HG03575 (cell line): ENCODE results near the gene CTSW.

Experiments
- ATAC-seq: cut with Tn5 transposase; IDR thresholded peaks from one replicate; pipeline ENCODE4 v1.9.1; 2021; ENCODE audit not compliant: unreplicated experiment, insufficient number of reproducible peaks, low FRiP score; ENCODE audit errors: extremely low read depth

CTSW gene

DNA sequence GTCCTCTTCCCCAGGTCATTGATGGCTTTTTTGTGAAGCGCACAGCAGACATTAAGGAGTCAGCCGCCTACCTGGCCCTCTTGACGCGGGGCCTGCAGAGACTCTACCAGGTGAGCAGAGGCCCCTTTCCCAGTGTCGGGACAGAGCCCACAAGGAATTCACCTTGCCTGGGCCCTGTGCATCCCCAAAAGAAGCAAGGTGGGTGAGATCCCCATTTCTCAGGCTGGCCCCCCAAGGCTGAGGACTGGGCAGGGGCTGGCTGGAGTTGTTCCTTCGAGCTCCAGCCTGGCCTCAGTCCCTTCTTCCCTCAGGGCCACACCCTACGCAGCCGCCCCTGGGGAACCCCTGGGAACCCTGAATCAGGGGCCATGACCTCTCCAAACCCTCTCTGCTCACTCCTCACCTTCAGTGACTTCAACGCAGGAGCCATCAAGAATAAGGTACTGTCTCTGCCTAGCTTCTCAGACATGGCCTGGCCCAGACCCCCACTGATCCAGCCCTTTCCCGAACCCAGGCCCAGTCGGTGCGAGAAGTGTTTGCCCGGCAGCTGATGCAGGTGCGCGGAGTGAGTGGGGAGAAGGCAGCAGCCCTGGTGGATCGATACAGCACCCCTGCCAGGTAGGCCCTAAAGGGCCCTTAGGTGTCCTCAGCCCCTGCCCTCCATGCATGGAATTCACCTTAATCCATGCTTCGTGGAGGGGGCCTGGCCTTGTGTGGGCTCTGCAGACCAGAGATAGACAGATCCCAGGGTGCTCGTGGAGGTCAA is 14.7 kb upstream of the CTSW start:
- no peak for ATAC-seq

DNA sequence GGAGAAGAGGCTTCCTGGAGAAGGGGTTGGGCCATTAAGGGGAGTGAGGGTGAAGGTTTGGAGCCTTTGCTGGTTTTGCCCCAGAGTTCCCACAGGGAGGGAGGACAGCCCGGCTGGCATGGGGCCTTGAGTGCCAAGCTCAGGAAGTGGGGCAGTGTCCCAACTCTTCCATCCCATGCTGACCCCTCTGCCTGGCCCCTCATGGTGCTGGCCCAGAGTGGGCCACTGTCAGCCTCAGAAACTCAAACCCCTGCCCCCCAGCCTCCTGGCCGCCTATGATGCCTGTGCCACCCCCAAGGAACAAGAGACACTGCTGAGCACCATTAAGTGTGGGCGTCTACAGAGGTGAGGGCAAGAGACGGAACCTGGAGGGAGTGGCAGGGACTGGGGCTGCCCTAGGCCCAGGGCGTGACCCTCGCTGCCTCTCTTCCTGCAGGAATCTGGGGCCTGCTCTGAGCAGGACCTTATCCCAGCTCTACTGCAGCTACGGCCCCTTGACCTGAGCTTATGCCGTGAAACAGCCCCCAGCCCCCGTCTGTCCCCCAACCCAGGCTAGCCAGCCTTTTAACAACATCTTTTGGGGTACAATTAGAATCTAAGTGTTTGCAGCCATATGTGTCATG is 14.0 kb upstream of the CTSW start:
- no peak for ATAC-seq

DNA sequence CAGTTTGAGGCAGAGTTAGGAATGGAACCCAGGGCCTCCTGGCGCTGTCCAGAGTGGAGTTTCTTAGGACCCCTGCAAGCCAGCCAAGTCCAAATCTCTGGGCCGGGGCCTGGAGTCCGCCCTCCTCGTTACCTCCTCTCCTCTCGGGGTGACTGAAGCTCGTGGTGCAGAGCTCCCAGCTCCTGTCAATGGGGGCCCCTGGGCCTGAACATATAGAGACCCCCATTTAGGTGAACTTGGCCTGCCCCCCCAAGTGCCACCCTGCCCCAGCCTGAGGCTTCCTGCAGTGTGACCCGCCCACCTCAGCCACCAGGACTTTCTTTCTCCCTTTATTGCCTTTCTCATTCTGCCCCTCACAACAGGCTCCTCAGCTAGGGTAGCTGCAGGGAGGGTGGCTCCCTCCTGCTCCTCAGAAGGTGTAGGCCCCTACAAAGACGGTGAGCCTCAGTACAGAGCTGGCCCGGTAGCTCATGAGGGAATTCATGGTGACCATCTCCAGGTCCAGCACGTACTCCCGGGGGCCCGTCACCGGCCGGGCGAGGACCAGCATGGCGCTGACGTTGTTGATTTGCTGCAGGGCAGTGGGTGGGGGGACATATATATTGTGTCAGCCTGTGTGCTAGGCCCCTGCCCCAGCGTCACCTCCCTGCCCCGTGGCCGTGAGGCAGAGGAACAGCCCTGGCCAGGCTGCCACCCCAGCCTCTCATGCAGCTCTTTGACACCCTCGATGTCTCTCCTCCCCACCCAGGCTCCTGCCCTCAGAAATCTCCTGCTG is 12.9 kb upstream of the CTSW start:
- no peak for ATAC-seq

DNA sequence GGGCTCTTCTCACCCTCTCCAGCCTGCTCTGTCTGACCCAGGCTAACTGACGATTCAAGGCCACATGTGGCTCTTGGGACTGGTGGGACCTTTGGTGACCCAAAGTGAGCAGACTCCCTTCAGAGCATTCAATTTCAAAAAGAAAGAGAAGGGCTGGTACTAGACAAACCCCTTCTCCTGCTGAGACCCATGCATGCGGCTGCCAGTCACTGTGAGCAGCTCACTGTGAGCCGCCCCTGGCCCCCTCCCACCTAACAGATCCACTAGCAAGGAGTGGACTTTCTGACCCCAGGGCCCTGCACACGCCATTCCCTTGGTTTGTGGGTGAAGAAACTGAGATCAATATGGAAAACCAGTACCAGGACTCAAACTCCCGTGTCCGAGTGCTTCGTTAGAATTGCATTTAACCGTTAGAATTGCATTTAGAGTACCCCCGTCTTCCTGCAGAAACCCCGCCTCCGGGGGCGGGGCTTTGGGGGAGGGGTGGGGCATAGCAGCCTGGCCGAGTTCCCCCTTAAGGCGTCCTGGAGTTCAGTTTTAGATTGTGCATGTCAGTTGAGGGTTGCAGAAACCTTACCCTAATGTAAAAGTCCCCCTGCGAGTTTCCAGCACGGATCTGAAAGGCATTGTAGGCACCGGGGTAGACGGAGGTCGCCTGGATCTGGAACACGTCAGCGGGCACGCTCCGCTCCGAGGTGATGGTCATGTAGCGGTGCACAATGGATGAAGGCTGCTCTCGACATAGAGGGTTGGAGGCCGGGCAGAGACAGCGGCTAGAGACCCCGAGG is 12.2 kb upstream of the CTSW start:
- no peak for ATAC-seq

DNA sequence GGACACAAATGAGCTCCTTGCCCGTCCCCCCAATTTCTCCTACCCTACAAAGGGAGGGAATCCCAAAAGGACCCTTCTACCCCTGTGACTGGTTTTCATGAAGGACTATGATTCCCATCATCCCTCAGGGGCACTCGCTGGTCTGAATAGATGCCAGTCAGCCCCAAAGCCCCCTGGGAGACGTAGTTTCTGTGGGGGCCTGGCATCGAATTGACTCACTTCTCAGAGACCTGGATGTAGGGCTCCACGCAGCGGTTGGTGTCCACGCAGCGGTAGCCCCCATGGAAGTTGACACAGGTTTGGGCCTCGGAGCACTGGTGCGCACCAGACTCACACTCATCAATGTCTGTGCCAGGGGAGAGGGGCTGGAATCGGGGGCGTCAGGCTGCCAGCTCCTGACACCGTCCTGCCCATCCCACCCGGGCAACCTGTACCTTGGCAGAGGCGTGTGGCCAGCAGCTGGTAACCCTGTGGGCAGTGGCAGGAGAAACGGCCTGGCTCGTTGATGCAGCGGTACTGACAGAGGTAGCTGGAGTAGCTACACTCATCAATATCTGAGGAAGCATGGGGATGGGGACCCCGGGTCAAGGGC is 11.5 kb upstream of the CTSW start:
- no peak for ATAC-seq

DNA sequence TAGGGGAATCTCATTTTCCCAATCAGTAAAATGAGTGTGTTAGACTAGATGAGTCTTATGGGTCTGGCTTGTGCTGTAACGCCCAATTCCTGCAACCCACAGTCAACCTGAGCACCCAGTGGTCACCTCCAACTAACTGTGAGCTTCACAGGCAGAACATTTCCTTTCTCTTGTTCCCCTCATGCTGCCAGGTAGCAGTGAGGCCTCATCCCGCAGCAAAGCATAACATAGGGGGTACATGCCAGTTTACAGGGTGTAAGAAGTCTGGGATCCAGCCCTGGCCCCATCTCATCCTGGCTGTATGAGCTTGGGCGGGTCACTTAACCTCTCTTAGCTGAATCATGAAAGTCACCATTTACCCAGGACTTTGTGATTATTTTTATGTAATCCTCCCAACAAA is 10.7 kb upstream of the CTSW start:
- ATAC-seq: no peak

DNA sequence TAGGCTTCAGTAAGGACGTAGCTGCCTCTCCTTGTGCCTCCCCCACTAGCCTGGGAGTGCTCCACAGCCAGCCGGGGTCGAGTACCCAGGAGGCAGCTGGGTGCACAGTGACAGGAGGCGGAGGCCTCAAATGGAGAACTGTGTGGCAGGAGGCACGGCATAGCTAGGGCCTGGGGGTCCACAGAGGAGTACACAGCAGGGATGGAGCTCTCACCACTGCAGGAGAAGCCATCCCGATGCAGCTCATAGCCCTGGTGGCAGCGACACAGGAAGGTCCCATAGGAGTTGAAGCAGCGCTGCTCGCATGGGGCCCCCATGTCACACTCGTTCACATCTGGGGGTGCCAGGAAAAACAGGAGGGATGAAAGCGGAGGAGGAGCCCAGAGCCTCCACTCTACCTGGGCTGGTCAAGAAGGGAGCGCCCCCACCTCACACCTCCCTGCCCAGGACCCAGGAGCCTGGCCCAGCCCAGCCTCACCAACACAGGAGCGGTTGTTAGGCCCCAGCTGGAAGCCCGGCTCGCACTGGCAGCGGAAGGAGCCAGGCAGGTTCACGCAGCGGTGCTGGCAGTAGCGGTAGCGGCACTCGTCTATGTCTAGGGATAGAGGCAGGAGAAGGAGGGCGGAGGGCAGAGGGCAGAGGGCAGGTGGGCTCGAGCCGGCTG is 9.9 kb upstream of the CTSW start:
- no peak for ATAC-seq

DNA sequence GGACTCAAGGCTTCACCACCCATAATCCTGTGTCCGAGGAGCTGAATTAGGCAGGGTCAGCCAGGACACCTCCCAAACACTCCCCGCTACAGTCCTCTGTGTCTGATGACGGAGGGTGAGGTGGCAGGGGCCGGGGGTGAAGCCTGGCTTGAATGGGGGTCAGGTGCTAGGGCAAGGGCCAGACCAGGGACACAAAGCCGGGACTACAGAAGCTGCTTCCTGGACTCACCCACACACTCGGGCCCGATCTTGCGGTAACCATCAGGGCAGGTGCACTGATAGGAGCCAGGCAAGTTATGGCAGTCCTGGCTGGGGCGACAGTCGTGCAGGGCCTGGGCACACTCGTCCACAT is 9.4 kb upstream of the CTSW start:
- ATAC-seq: no peak

DNA sequence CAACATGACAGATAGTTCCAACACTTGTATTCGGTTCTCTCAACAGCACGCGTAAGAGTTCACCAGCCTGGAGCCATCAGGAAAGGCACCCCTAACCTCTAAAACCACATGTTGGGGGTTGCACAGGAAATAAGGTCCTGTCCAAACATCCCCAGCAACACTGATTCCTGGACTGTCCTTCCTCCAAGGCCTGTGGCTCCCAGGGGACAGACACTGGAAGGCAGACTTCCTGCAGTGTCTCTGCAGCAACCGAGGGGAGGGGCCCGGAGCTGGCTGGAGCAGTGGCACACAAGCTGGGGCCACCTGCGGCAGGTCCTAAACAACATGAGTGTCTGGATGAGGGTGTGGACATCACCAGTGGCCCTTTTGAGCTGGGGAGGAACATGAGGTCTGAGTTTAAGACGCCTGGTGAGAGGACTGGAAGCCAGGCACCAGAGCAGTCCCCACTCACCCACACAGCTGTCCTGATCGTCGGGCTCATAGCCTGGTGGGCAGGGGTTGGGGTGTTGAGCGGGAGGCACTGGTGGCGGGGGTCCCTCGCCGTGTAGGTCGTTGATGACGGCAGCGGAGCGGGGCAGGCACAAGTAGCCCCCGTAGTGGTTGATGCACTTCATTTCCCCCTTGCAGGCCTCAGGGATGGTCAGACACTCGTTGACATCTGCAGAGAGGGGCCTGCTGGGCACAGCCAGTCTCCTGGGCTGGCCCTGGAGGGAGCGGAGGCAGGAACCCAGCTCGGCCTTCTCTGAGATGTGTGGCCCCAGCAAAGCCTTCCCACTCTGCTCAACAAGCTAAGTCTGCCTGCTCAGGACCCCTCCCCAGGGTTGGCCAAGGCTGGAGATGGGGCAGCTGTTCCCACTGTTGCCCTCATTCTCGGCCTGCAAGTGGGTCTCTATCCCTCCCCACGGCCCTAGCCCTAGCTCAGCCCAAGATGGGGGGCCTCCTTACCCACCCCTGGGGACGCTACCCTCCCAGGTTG is 8.6 kb upstream of the CTSW start:
- no peak for ATAC-seq

DNA sequence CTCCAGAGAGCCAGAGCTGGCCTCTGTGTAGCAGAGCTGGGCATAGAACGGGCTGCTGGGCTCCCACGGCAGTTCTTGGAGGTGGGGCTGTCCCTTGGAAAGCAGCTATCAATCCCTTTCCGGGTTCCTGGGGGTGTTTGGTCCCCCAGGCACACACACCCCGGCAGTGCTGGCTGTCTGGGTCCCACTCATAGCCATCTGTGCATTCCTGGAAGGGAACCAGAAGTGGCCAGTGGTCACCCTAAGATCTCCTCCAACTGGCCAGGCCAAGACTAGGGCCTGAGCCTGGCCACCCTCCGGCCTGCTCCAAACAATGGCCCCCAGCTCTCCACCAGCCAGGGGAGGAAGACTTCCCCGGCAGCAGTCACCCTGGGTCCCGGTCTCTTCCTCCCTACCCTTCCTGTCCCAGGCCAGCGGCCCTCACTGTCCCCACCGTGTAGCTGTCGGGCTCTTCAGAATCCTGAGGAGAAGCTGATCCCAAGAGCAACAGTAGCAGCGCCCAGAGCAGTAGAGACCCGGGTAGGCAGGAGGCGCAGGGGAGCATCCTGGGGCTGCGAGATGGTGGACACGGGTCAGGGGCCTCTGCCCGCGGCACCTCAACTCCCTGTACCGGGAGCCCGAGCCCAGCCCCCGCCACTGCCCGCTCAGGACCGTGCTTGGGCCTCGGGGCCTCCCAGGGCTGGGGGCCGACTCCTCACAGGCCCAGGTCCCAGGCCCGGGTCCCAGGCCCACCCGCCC is 7.7 kb upstream of the CTSW start:
- ATAC-seq: no peak

DNA sequence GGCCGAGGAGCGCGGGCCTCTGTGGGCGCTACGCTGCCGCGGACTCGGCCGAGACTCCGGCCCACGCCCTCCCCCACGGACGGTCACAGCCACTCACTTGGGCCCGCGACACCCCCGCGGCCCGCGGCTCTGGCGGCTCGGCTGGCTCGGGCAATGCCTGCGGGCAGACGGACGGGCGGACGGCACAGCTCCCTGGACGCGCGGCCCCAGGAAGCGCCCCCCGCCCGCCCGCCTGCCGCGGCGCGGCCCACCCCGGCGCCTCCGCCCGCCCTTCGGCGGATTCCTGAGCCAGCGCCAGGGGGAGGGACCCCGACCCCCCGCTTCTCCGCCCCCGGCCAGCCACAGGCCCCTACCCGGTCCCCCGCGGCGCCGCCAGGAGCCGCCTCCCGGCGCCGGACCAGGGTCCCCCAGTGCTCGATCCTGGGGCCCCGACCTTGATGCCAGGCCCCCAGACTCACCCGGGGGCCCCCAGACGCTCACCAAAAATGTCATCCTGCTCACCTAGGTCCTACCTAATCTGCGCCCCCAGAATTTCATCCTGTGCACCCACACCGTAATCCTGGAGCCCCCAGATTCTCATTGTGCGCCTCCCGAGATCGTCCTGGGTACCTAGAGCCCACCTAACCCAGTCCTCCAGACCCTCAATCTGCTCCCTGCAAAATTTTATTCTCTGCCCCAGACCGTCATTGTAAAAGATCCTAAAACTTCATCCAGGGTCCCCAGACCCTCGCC is 6.9 kb upstream of the CTSW start, which contains the start of gene EFEMP2:
Gene EFEMP2, minus strand, starts transcription at position 215 of the 732 bp plus-strand sequence. CDS start 446 bp downstream, outside the sequence.
- ATAC-seq: no peak

DNA sequence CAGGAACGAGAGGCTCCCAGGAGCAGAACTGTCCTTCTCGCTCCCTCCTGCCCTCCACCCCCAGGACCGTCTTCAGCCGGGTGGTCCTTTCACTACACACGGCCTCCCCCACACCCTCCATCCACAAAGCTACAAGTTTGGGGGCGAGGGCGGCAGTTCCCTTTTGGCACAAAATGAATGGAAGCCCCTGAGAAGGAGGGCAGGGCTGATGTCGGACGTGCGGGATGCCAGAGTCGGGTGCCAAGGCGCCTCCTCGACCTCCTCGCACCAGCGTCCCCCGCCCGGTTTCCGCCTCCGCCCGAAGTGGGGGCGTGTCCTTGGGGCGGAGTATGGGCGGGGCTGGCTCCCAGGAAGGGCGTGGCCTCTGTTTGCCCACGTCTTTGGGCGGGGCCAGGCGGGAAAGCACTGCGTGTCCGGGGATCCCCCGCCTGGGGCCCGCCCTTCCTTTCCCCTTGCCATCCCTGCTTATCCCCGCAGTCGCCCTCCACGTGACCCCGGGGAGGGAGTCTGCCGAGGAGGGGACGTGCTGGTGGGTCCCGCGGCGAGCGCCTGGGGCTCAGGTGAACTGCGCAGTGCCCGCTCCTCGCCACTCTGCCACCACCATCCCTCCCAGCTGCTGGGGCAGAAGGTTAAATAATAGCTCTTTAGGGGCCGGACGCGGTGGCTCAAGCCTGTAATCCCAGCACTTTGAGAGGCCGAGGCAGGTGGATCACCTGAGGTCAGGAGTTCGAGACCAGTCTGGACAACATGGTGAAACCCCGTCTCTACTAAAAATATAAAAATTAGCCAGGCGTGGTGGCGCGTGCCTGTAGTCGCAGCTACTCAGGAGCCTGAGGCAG is 6.1 kb upstream of the CTSW start:
- ATAC-seq: no peak

DNA sequence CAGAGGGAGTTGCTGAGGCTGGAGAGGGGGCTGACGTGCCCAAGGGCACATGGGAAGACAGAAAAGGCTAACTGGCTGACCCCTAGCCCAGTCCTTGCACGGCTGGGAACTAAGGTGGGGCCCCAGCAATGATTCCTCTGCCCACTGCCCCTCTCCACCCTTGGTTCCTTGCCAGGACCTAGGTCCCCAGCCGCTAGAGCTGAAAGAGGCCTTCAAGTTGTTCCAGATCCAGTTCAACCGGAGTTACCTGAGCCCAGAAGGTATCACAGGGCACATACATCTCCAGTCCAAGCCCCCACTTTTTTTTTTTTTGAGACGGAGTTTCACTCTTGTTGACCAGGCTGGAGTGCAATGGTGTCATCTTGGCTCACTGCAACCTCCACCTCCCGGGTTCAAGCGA is 390 bp downstream of the CTSW start:
- ATAC-seq: no peak

DNA sequence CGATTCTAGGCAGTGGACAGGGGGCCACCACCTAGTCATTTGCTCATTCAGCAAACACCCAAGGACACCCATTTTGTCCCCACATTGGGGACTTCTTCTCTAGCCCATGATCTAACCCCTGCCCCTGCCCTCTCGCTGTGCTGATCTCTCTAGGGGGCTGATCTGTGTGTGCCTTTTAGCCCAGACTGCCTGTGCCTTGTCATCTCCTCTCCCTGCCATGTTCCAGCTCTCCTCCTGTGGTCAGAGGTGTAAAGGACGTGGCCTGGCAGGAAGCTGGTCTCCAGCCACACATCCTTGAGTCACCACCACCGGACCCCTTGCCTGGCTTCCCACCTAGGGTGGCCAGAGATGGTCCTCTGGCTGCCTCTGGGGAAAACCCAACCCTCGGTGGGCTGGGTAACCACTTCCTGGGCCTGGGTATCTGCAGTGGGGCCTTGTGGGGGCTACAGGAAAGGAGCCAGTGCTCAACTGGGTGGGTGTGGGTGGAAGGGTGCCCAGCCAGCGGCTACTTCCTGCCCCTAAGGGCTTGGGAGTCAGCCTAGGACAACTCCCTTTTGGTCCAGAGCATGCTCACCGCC is 1.3 kb downstream of the CTSW start:
- no peak for ATAC-seq
